GM23338 (cell line): ENCODE measurements around the gene SHPK. TPM values are rescaled to one million over a fixed set of nuclear protein-coding genes. Genes with fewer than 3 reads are reported as not detected.

Experiments used
- ATAC-seq: fragments of 200-7000 bp; cut with Tn5 transposase; 3 replicates; pipeline ENCODE4 v1.9.1; 2020
- DNase-seq: peaks from one replicate; pipeline ENCODE4 v3.0.0-alpha.2; 2015; ENCODE audit warnings: low spot score
- H2AFZ ChIP-seq: fragments of 200-600 bp; sonication (generic); 2 replicates; pipeline ENCODE4 v1.8.0; 2016; ENCODE audit warnings: antibody characterized with exemption, mild to moderate bottlenecking, moderate library complexity
- H3F3A ChIP-seq: fragments of 200-600 bp; sonication (generic); replicated peaks from 2 replicates; pipeline ENCODE4 v1.8.0; 2017; ENCODE audit warnings: antibody characterized with exemption, mixed run types, low read depth
- H3K27ac ChIP-seq: fragments of 200-600 bp; sonication (generic); 2 replicates; pipeline ENCODE4 v1.6.1; 2016; ENCODE audit warnings: low read depth
- H3K27me3 ChIP-seq: fragments of 200-600 bp; sonication (generic); 2 replicates; pipeline ENCODE4 v1.8.0; 2016; ENCODE audit warnings: mild to moderate bottlenecking, mixed run types, moderate library complexity; ENCODE audit not compliant: insufficient read depth
- H3K36me3 ChIP-seq: fragments of 200-600 bp; sonication (generic); 2 replicates; pipeline ENCODE4 v1.8.0; 2016; ENCODE audit warnings: mild to moderate bottlenecking; ENCODE audit not compliant: insufficient read depth
- H3K4me1 ChIP-seq: fragments of 200-600 bp; sonication (generic); 2 replicates; pipeline ENCODE4 v1.8.0; 2016; ENCODE audit warnings: mild to moderate bottlenecking, moderate library complexity; ENCODE audit not compliant: insufficient read depth
- H3K4me2 ChIP-seq: fragments of 200-600 bp; sonication (generic); 2 replicates; pipeline ENCODE4 v1.7.1; 2017; ENCODE audit warnings: mixed run types
- H3K4me3 ChIP-seq: fragments of 200-600 bp; sonication (generic); 2 replicates; pipeline ENCODE4 v1.6.1; 2016; ENCODE audit warnings: mixed run types
- H3K79me2 ChIP-seq: fragments of 200-600 bp; sonication (generic); replicated peaks from 2 replicates; pipeline ENCODE4 v1.8.0; 2017; ENCODE audit warnings: mild to moderate bottlenecking; ENCODE audit not compliant: insufficient read depth
- H3K9me2 ChIP-seq: fragments of 200-600 bp; sonication (generic); 2 replicates; pipeline ENCODE4 v1.8.0; 2017; ENCODE audit not compliant: insufficient read depth
- H4K20me1 ChIP-seq: fragments of 200-600 bp; sonication (generic); replicated peaks from 2 replicates; pipeline ENCODE4 v1.8.0; 2017; ENCODE audit warnings: mild to moderate bottlenecking; ENCODE audit not compliant: insufficient read depth
- H3K27ac Mint-ChIP-seq: 2 replicates; pipeline ENCODE4 v1.8.0; 2020; ENCODE audit warnings: inconsistent platforms, mild to moderate bottlenecking, moderate library complexity, mixed read lengths
- H3K27me3 Mint-ChIP-seq: 3 replicates; pipeline ENCODE4 v1.8.0; 2022; ENCODE audit warnings: low read depth, mild to moderate bottlenecking, moderate library complexity, mixed read lengths, inconsistent platforms; ENCODE audit not compliant: insufficient read depth, poor library complexity
- H3K36me3 Mint-ChIP-seq: 3 replicates; pipeline ENCODE4 v1.8.0; 2021; ENCODE audit warnings: low read depth, mild to moderate bottlenecking, inconsistent platforms, moderate library complexity, mixed read lengths
- H3K4me1 Mint-ChIP-seq: 3 replicates; pipeline ENCODE4 v1.8.0; 2020; ENCODE audit warnings: mild to moderate bottlenecking, inconsistent platforms, mixed read lengths
- H3K4me3 Mint-ChIP-seq: 3 replicates; pipeline ENCODE4 v1.8.0; 2021; ENCODE audit warnings: moderate library complexity, mild to moderate bottlenecking, inconsistent platforms, mixed read lengths
- H3K9me3 Mint-ChIP-seq: 3 replicates; pipeline ENCODE4 v1.8.0; 2020; ENCODE audit warnings: moderate library complexity, mild to moderate bottlenecking, inconsistent platforms, mixed read lengths
- CREB1 ChIP-seq: fragments of 250-450 bp; sonication (Bioruptor Pico); IDR thresholded peaks from 2 replicates; pipeline ENCODE4 v1.5.0; 2020; ENCODE audit warnings: low read depth, mild to moderate bottlenecking, moderate library complexity
- CTCF ChIP-seq, 2 experiments: fragments of 200-600 bp in 1 of 2; sonication (generic) in 1 of 2; conservative IDR thresholded peaks; 2 replicates each; pipeline versions ENCODE4 v1.5.1 to v1.6.1; 2016 to 2017; ENCODE audit warnings: antibody characterized with exemption in 2 of 2, low read depth in 2 of 2, mild to moderate bottlenecking in 2 of 2, moderate library complexity in 1 of 2
- ETS1 ChIP-seq: IDR thresholded peaks from 2 replicates; pipeline ENCODE4 v1.6.1; 2016; ENCODE audit warnings: antibody characterized with exemption
- EZH2 ChIP-seq: fragments of 200-600 bp; sonication (generic); IDR thresholded peaks from one replicate; pipeline ENCODE4 v1.8.0; 2017; ENCODE audit warnings: antibody characterized with exemption, mild to moderate bottlenecking, low read depth; ENCODE audit not compliant: unreplicated experiment
- EZH2phosphoT487 ChIP-seq: fragments of 200-600 bp; sonication (generic); IDR thresholded peaks from one replicate; pipeline ENCODE4 v1.8.1; 2018; ENCODE audit warnings: antibody characterized with exemption; ENCODE audit not compliant: unreplicated experiment
- JUNB ChIP-seq: IDR thresholded peaks from one replicate; pipeline ENCODE4 v1.6.1; 2016; ENCODE audit warnings: antibody characterized with exemption; ENCODE audit not compliant: unreplicated experiment
- NANOG ChIP-seq: IDR thresholded peaks from 2 replicates; pipeline ENCODE4 v1.6.1; 2016; ENCODE audit warnings: antibody characterized with exemption, borderline replicate concordance
- POLR2AphosphoS5 ChIP-seq: IDR thresholded peaks from 2 replicates; pipeline ENCODE4 v1.6.1; 2016; ENCODE audit warnings: antibody characterized with exemption, low read depth
- REST ChIP-seq: IDR thresholded peaks from one replicate; pipeline ENCODE4 v1.6.1; 2018; ENCODE audit warnings: antibody characterized with exemption; ENCODE audit not compliant: unreplicated experiment
- STAT1 ChIP-seq: IDR thresholded peaks from one replicate; pipeline ENCODE4 v1.6.1; 2016; ENCODE audit warnings: antibody characterized with exemption; ENCODE audit not compliant: unreplicated experiment
- ZNF114 ChIP-seq: fragments of 250-450 bp; sonication (Bioruptor Pico); IDR thresholded peaks from 2 replicates; pipeline ENCODE4 v1.5.0; 2020; ENCODE audit warnings: mild to moderate bottlenecking, moderate library complexity
- ZNF331 ChIP-seq: fragments of 250-450 bp; sonication (Bioruptor Pico); IDR thresholded peaks from 2 replicates; pipeline ENCODE4 v1.5.0; 2020; ENCODE audit warnings: low read depth, mild to moderate bottlenecking, moderate library complexity
- ZNF462 ChIP-seq: fragments of 250-450 bp; sonication (Bioruptor Pico); IDR thresholded peaks from 2 replicates; pipeline ENCODE4 v1.5.0; 2020; ENCODE audit warnings: mild to moderate bottlenecking, moderate library complexity
- polyA plus RNA-seq: library from polyadenylated mRNA; unstranded; fragments of >200 nt; fragmentation: Nextera tagmentation; extraction: Ambion mirVana; gene quantifications from 2 replicates; pipeline ENCODE4 v1.2.1, GENCODE V29; 2016
- total RNA-seq: library from RNA; depleted of rRNA; stranded (reverse); fragments of >200 nt; shearing (Covaris generic); gene quantifications from 2 replicates; pipeline ENCODE4 v1.2.3, GENCODE V29; 2014

The SHPK gene
- total and polyA plus RNA-seq, 2 experiments from 2014 or later: 11.5 to 34.3 TPM

GRCh38 chr17:3643889-3644349, 7.9 kb upstream of the SHPK start:
- Histone ChIP-seq H3K27me3 (no peaks in the 10 kb centered on the region), H3K4me3 (no peak overlapping the region), H3K9me2 (no peaks in the 10 kb centered on the region), H3K79me2 (no peaks in the 10 kb centered on the region), H4K20me1 (no peaks in the 10 kb centered on the region), H3K27ac (no peak overlapping the region), H3K4me2 (no peak overlapping the region), H3K36me3 (no peaks in the 10 kb centered on the region), H3K4me1 (peaks cover 7% of the 10 kb centered on the region; the same call in 1 of the 2 replicates), H3F3A (no peaks in the 10 kb centered on the region), H2AFZ (no peak overlapping the region)
- Mint-ChIP-seq H3K9me3 (no peaks in the 10 kb centered on the region), H3K27me3 (peaks cover 2% of the 10 kb centered on the region), H3K4me3 (no peak overlapping the region), H3K36me3 (peaks cover 11% of the 10 kb centered on the region; the same call in 2 of the 3 replicates), H3K27ac (no peak overlapping the region), H3K4me1 (peaks cover 8% of the 10 kb centered on the region)
- no peak for ATAC-seq
- TF ChIP-seq CREB1 (CRISPR knock-in tag) (no peak), STAT1 (no peak), EZH2phosphoT487 (no peak), REST (no peak), ETS1 (no peak), ZNF114 (CRISPR knock-in tag) (no peak), NANOG (no peak), JUNB (no peak), EZH2 (no peak), CTCF (conservative IDR thresholded peaks at IDR 0.05; ENCODE audit: low read depth in 2 of 2) (no peak), ZNF462 (no peak), POLR2AphosphoS5 (no peak), ZNF331 (no peak)
- DNase-seq: no peak
